Colonic mucosa (tissue), 4 donors: ENCODE data around the gene POLDIP3. TPM values are rescaled to one million over a fixed set of nuclear protein-coding genes. Genes with fewer than 3 reads are reported as not detected.
"Not testable (repeated sequence)": the region's sequence is repeated elsewhere in the genome, so short reads cannot be mapped to it uniquely, and the experiment has no call there.

Experiments
- DNase-seq: peaks from one replicate; pipeline ENCODE4 v3.0.0-alpha.2; 2020
- H3K27ac ChIP-seq: fragments of 200-600 bp; one replicate; pipeline ENCODE4 v1.8.0; 2021
- H3K27me3 ChIP-seq: fragments of 200-600 bp; one replicate; pipeline ENCODE4 v1.8.0; 2021
- H3K36me3 ChIP-seq: fragments of 200-600 bp; one replicate; pipeline ENCODE4 v1.8.0; 2021
- H3K4me1 ChIP-seq: fragments of 200-600 bp; one replicate; pipeline ENCODE4 v1.8.0; 2021; ENCODE audit warnings: mild to moderate bottlenecking
- H3K4me3 ChIP-seq: fragments of 200-600 bp; one replicate; pipeline ENCODE4 v1.8.0; 2021
- H3K9ac ChIP-seq, 2 donors: one replicate each; pipeline ENCODE4 v1.7.0; 2013; ENCODE audit warnings: control low read depth in 2 of 2, low read depth in 2 of 2, low read length in 2 of 2
- H3K9me3 ChIP-seq: fragments of 200-600 bp; one replicate; pipeline ENCODE4 v1.8.0; 2021
- CTCF ChIP-seq: fragments of 200-600 bp; IDR thresholded peaks from one replicate; pipeline ENCODE4 v1.8.0; 2022; ENCODE audit warnings: antibody characterized with exemption, mild to moderate bottlenecking
- intact Hi-C: fragments of 100-400 bp; cut with DNase I; formaldehyde crosslinking; loops from one replicate; pipeline ENCODE4 v1.14.1; 2022
- total RNA-seq, 2 donors: library from RNA; stranded (reverse); fragmentation: NEBNext Ultra II Directional in 1 of 2; extraction: Animal tissue kit (Norgen Biotek cat#: 25700) in 1 of 2; gene quantifications; one replicate each; pipeline ENCODE4 v1.2.1, GENCODE V29; 2021
- donor health status: healthy.
- donor health status: DM: no; HTN: no; CAD: no.
- donor health status: DM: no; HTN: no; CAD: no.

The POLDIP3 gene
- total RNA-seq, 2 donors from 2014 or later: 55.0 to 68.2 TPM

- Histone ChIP-seq H3K36me3 (no peaks in the 10 kb centered on the region), H3K9ac (no peak overlapping the region), H3K9me3 (no peaks in the 10 kb centered on the region), H3K4me1 (no peaks in the 10 kb centered on the region), H3K27ac (no peak overlapping the region), H3K27me3 (no peaks in the 10 kb centered on the region), H3K4me3 (no peak overlapping the region)
- intact Hi-C loops: no loop called here
- no peak for TF ChIP-seq CTCF
- no peak for DNase-seq
Observed at GRCh38 chr22:42577623-42578240, 37.0 kb downstream of the POLDIP3 start.

- DNase-seq, H3K36me3 ChIP-seq, H3K9me3 ChIP-seq, H3K27ac ChIP-seq, H3K9ac ChIP-seq, H3K27me3 ChIP-seq, H3K4me3 ChIP-seq, intact Hi-C loops, H3K4me1 ChIP-seq: not testable (repeated sequence)
Observed at GRCh38 chr22:42577141-42577540, 37.5 kb downstream of the POLDIP3 start.

- H3K9ac ChIP-seq, intact Hi-C loops, H3K36me3 ChIP-seq, H3K4me3 ChIP-seq, H3K9me3 ChIP-seq, H3K4me1 ChIP-seq, H3K27me3 ChIP-seq, H3K27ac ChIP-seq, DNase-seq: not testable (repeated sequence)
Observed at GRCh38 chr22:42575996-42576574, 38.6 kb downstream of the POLDIP3 start.

GRCh38 chr22:42574468-42574867 lies 40.2 kb downstream of the POLDIP3 start:
- H3K4me1 ChIP-seq, H3K9ac ChIP-seq, H3K4me3 ChIP-seq, H3K36me3 ChIP-seq, H3K9me3 ChIP-seq, H3K27me3 ChIP-seq, H3K27ac ChIP-seq, intact Hi-C loops, DNase-seq: not testable (repeated sequence)

GRCh38 chr22:42574046-42574445 lies 40.6 kb downstream of the POLDIP3 start:
- H3K4me3 ChIP-seq, H3K4me1 ChIP-seq, H3K27ac ChIP-seq, H3K27me3 ChIP-seq, H3K36me3 ChIP-seq, intact Hi-C loops, H3K9me3 ChIP-seq, DNase-seq, H3K9ac ChIP-seq: not testable (repeated sequence)

- DNase-seq, H3K9me3 ChIP-seq, H3K4me1 ChIP-seq, H3K27me3 ChIP-seq, intact Hi-C loops, H3K36me3 ChIP-seq, H3K27ac ChIP-seq, H3K4me3 ChIP-seq, H3K9ac ChIP-seq: not testable (repeated sequence)
Observed at GRCh38 chr22:42571068-42571467, 43.6 kb downstream of the POLDIP3 start.

- H3K4me1 ChIP-seq, H3K27ac ChIP-seq, intact Hi-C loops, DNase-seq, H3K36me3 ChIP-seq, H3K9me3 ChIP-seq, H3K27me3 ChIP-seq, H3K9ac ChIP-seq, H3K4me3 ChIP-seq: not testable (repeated sequence)
Observed at GRCh38 chr22:42570580-42570979, 44.1 kb downstream of the POLDIP3 start.

GRCh38 chr22:42567950-42568349 lies 46.7 kb downstream of the POLDIP3 start:
- intact Hi-C loops, H3K4me3 ChIP-seq, H3K36me3 ChIP-seq, DNase-seq, H3K9me3 ChIP-seq, H3K9ac ChIP-seq, H3K27ac ChIP-seq, H3K27me3 ChIP-seq, H3K4me1 ChIP-seq: not testable (repeated sequence)

GRCh38 chr22:42565956-42566355 lies 48.7 kb downstream of the POLDIP3 start:
- H3K27me3 ChIP-seq: no peaks in the 10 kb centered on the region
- no peaks in the 10 kb centered on the region for H3K4me1 ChIP-seq
- intact Hi-C loops: no loop called here
- TF ChIP-seq CTCF: no peak
- no peaks in the 10 kb centered on the region for H3K36me3 ChIP-seq
- H3K4me3 ChIP-seq: no peak overlapping the region
- DNase-seq: no peak
- no peak overlapping the region for H3K9ac ChIP-seq
- H3K9me3 ChIP-seq: no peaks in the 10 kb centered on the region
- no peak overlapping the region for H3K27ac ChIP-seq
